CD14-positive monocyte (primary cell): ENCODE data around the gene TNPO3. TPM values are rescaled to one million over a fixed set of nuclear protein-coding genes. Genes with fewer than 3 reads are reported as not detected.

Experiments
- DNase-seq, 3 donors: peaks; one replicate each; pipeline ENCODE4 v3.0.0-alpha.2; 2011 to 2022
- H2AFZ ChIP-seq: 2 replicates; pipeline ENCODE4 v1.6.0; 2012; ENCODE audit warnings: mild to moderate bottlenecking, low read depth, low read length, inconsistent platforms; ENCODE audit not compliant: insufficient read depth, poor library complexity, severe bottlenecking
- H3K27ac ChIP-seq, 2 donors: 1 replicate in 1 of 2; 2 replicates in 1 of 2; pipeline ENCODE4 v1.5.1; 2012 to 2013; ENCODE audit warnings: low read length in 2 of 2, control low read depth in 1 of 2, inconsistent platforms in 1 of 2, low read depth in 1 of 2, mild to moderate bottlenecking in 1 of 2
- H3K27me3 ChIP-seq, 2 donors: one replicate each; pipeline versions ENCODE4 v1.6.0 to v1.6.1; 2011 to 2013; ENCODE audit warnings: low read length in 2 of 2; ENCODE audit not compliant: control insufficient read depth in 2 of 2, insufficient read depth in 2 of 2
- H3K36me3 ChIP-seq, 2 donors: replicated peaks in 1 of 2; 1 replicate in 1 of 2; 2 replicates in 1 of 2; pipeline versions ENCODE4 v1.5.1 to v1.6.1; 2012 to 2013; ENCODE audit warnings: low read length in 2 of 2, control low read depth in 1 of 2, inconsistent platforms in 1 of 2, mild to moderate bottlenecking in 1 of 2; ENCODE audit not compliant: insufficient read depth in 2 of 2, control insufficient read depth in 1 of 2
- H3K4me1 ChIP-seq, 2 donors: 1 replicate in 1 of 2; 2 replicates in 1 of 2; pipeline versions ENCODE4 v1.5.1 to v1.6.1; 2012 to 2013; ENCODE audit warnings: low read length in 2 of 2, control low read depth in 1 of 2, inconsistent platforms in 1 of 2, mild to moderate bottlenecking in 1 of 2, moderate library complexity in 1 of 2; ENCODE audit not compliant: insufficient read depth in 2 of 2, control insufficient read depth in 1 of 2
- H3K4me2 ChIP-seq: replicated peaks from 2 replicates; pipeline ENCODE3; 2012; ENCODE audit warnings: low read length, moderate library complexity, mild to moderate bottlenecking; ENCODE audit not compliant: poor library complexity, severe bottlenecking; ENCODE audit errors: extremely low read depth
- H3K4me3 ChIP-seq, 3 experiments: fragments of 200-600 bp in 1 of 3; sonication (generic) in 1 of 3; replicated peaks in 1 of 3; 1 replicate in 2 of 3; 2 replicates in 1 of 3; pipeline ENCODE4 v1.5.1; 2011 to 2013; ENCODE audit warnings: low read length in 3 of 3, mild to moderate bottlenecking in 3 of 3, control low read depth in 2 of 3, low read depth in 2 of 3, inconsistent platforms in 1 of 3, moderate library complexity in 1 of 3
- H3K79me2 ChIP-seq: 2 replicates; pipeline ENCODE4 v1.6.0; 2012; ENCODE audit warnings: mild to moderate bottlenecking, control low read depth, inconsistent platforms, low read length, moderate library complexity; ENCODE audit not compliant: insufficient read depth
- H3K9ac ChIP-seq: 2 replicates; pipeline ENCODE4 v1.6.0; 2017; ENCODE audit warnings: low read length, mild to moderate bottlenecking; ENCODE audit not compliant: insufficient read depth, poor library complexity, severe bottlenecking
- H3K9me3 ChIP-seq, 2 donors: replicated peaks in 1 of 2; 1 replicate in 1 of 2; 2 replicates in 1 of 2; pipeline versions ENCODE4 v1.5.1 to v1.6.1; 2012 to 2013; ENCODE audit warnings: low read length in 2 of 2, control low read depth in 1 of 2; ENCODE audit not compliant: control insufficient read depth in 1 of 2, insufficient read depth in 1 of 2
- H4K20me1 ChIP-seq: 2 replicates; pipeline ENCODE4 v1.6.0; 2012; ENCODE audit warnings: mild to moderate bottlenecking, low read length, control low read depth, moderate library complexity; ENCODE audit not compliant: insufficient read depth
- H3K27ac Mint-ChIP-seq, 7 donors: one replicate each; pipeline ENCODE4 v1.8.0; 2020; ENCODE audit warnings: mild to moderate bottlenecking in 7 of 7, mixed read lengths in 7 of 7, moderate library complexity in 6 of 7, inconsistent platforms in 2 of 7
- H3K27me3 Mint-ChIP-seq, 3 donors: one replicate each; pipeline ENCODE4 v1.8.0; 2021 to 2022; ENCODE audit warnings: low read depth in 3 of 3, mild to moderate bottlenecking in 3 of 3, mixed read lengths in 3 of 3, moderate library complexity in 3 of 3, inconsistent platforms in 1 of 3
- H3K36me3 Mint-ChIP-seq, 2 donors: one replicate each; pipeline ENCODE4 v1.8.0; 2020; ENCODE audit warnings: mixed read lengths in 2 of 2, inconsistent platforms in 1 of 2, mild to moderate bottlenecking in 1 of 2
- H3K4me1 Mint-ChIP-seq: one replicate; pipeline ENCODE4 v1.8.0; 2020; ENCODE audit warnings: mild to moderate bottlenecking, mixed read lengths
- H3K4me3 Mint-ChIP-seq, 2 donors: one replicate each; pipeline ENCODE4 v1.8.0; 2020; ENCODE audit warnings: mild to moderate bottlenecking in 2 of 2, mixed read lengths in 2 of 2, moderate library complexity in 1 of 2
- H3K9me3 Mint-ChIP-seq, 7 donors: one replicate each; pipeline ENCODE4 v1.8.0; 2020 to 2022; ENCODE audit warnings: mixed read lengths in 7 of 7, mild to moderate bottlenecking in 6 of 7, moderate library complexity in 6 of 7, inconsistent platforms in 2 of 7
- CTCF ChIP-seq: fragments of 200-600 bp; IDR thresholded peaks from one replicate; pipeline ENCODE4 v1.8.0; 2022; ENCODE audit warnings: antibody characterized with exemption, mild to moderate bottlenecking
- WGBS: methylation state at CpG from one replicate; pipeline ENCODE4 v1.1.5; 2013; ENCODE audit warnings: missing lambda C conversion rate; ENCODE audit not compliant: insufficient coverage; 5-methylcytosine and 5-hydroxymethylcytosine counted together
- intact Hi-C, 2 donors: fragments of 100-400 bp; cut with micrococcal nuclease; formaldehyde crosslinking; loops; one replicate each; pipeline versions ENCODE4 v1.15.0 to v1.15.1; 2023
- polyA plus RNA-seq, 3 donors: library from polyadenylated mRNA; depleted of rRNA in 1 of 3; unstranded in 2 of 3; stranded (reverse) in 1 of 3; fragments of 300-500 nt in 2 of 3; fragments of >200 nt in 1 of 3; fragmentation: Illumina TruSeq in 2 of 3; gene quantifications; 1 replicate in 2 of 3; 2 replicates in 1 of 3; pipeline ENCODE4 v1.2.3, GENCODE V29; 2012 to 2021

Gene TNPO3
- polyA plus RNA-seq, 3 donors = 17.0 to 23.8 (median 19.7) TPM

GRCh38 chr7:128974241-128974934 is 80.5 kb downstream of the TNPO3 start:
- Mint-ChIP-seq H3K27me3 (no peaks in the 10 kb centered on the region), H3K4me1 (no peaks in the 10 kb centered on the region), H3K27ac (no peak overlapping the region), H3K4me3 (no peak overlapping the region), H3K36me3 (peaks cover 80 to 97% of the 10 kb centered on the region in 2 donors), H3K9me3 (no peaks in the 10 kb centered on the region)
- Histone ChIP-seq H4K20me1 (no peaks in the 10 kb centered on the region), H3K79me2 (no peaks in the 10 kb centered on the region), H3K4me1 (no peaks in the 10 kb centered on the region), H3K27ac (no peak overlapping the region), H2AFZ (no peak overlapping the region), H3K27me3 (no peaks in the 10 kb centered on the region), H3K4me3 (no peak overlapping the region), H3K9ac (no peak overlapping the region), H3K4me2 (no peak overlapping the region), H3K9me3 (no peaks in the 10 kb centered on the region), H3K36me3 (peaks cover 91 to 99% of the 10 kb centered on the region in 2 donors)
- no peak for DNase-seq
- no peak for TF ChIP-seq CTCF
- 83% methylated on average over 4 of the region's 7 CpGs for WGBS
- intact Hi-C loops = no loop called here

- H3K9me3 ChIP-seq = no peaks in the 10 kb centered on the region
- H3K4me2 ChIP-seq = no peak overlapping the region
- intact Hi-C loops = no loop called here
- H3K27ac Mint-ChIP-seq = no peak overlapping the region
- H3K79me2 ChIP-seq = no peaks in the 10 kb centered on the region
- no peak for TF ChIP-seq CTCF
- H3K4me1 Mint-ChIP-seq = no peaks in the 10 kb centered on the region
- DNase-seq = no peak
- no peak overlapping the region for H3K4me3 Mint-ChIP-seq
- no peaks in the 10 kb centered on the region for H3K27me3 ChIP-seq
- H3K27me3 Mint-ChIP-seq = no peaks in the 10 kb centered on the region
- H4K20me1 ChIP-seq = no peaks in the 10 kb centered on the region
- 100% methylated on average over 1 of the region's 1 CpG for WGBS
- peaks cover 74 to 91% of the 10 kb centered on the region in 2 donors for H3K36me3 Mint-ChIP-seq
- peaks cover 89 to 98% of the 10 kb centered on the region in 2 donors for H3K36me3 ChIP-seq
- no peak overlapping the region for H3K27ac ChIP-seq
- H3K4me1 ChIP-seq = no peaks in the 10 kb centered on the region
- no peak overlapping the region for H3K9ac ChIP-seq
- H2AFZ ChIP-seq = no peak overlapping the region
- no peak overlapping the region for H3K4me3 ChIP-seq
- H3K9me3 Mint-ChIP-seq = no peaks in the 10 kb centered on the region
These were observed 86.3 kb downstream of the TNPO3 start for GRCh38 chr7:128968624-128969023.
